Caco-2 (cell line): ENCODE measurements around the gene GALNT14. TPM values are rescaled to one million over a fixed set of nuclear protein-coding genes. Genes with fewer than 3 reads are reported as not detected.

Experiments
- BruUV-seq: library from RNA; stranded (reverse); fragments of 400-500 nt; replicated peaks from 2 replicates; lab custom pipeline; 2021; lab: Mats Ljungman, UMichigan
- CTCF ChIA-PET: fragments of 300-600 bp; sonication (Branson Sonifier 250); formaldehyde crosslinking; loops from one replicate; lab custom pipeline; 2022; ENCODE audit warnings: antibody characterized with exemption; lab: Charles Lee
- POLR2A ChIA-PET: fragments of 300-600 bp; sonication (Branson Sonifier 250); formaldehyde crosslinking; loops from one replicate; lab custom pipeline; 2022; ENCODE audit warnings: antibody characterized with exemption; lab: Charles Lee
- DNase-seq, 2 experiments: peaks; one replicate each; pipeline versions ENCODE4 v3.0.0 to v3.0.0-alpha.2; 2020 to 2022
- H3K27me3 ChIP-seq: replicated peaks from 2 replicates; pipeline ENCODE4 v1.6.0; 2011; ENCODE audit warnings: low read length; ENCODE audit not compliant: control insufficient read depth, insufficient read depth
- H3K36me3 ChIP-seq: 2 replicates; pipeline ENCODE4 v1.5.1; 2011; ENCODE audit warnings: low read length; ENCODE audit not compliant: control insufficient read depth, insufficient read depth
- H3K4me1 ChIP-seq: fragments of 250-450 bp; sonication (Bioruptor Pico); 2 replicates; pipeline ENCODE4 v1.5.1; 2020; ENCODE audit warnings: mild to moderate bottlenecking
- H3K4me3 ChIP-seq: 2 replicates; pipeline ENCODE4 v1.5.1; 2011; ENCODE audit warnings: low read depth, mild to moderate bottlenecking, control low read depth, low read length
- H3K9me3 ChIP-seq: fragments of 250-450 bp; sonication (Bioruptor Pico); 2 replicates; pipeline ENCODE4 v1.5.1; 2020; ENCODE audit warnings: mild to moderate bottlenecking, moderate library complexity
- H3K27ac Mint-ChIP-seq: one replicate; pipeline ENCODE4 v1.8.0; 2022; ENCODE audit warnings: mixed read lengths; ENCODE audit not compliant: unreplicated experiment
- H3K27me3 Mint-ChIP-seq: one replicate; pipeline ENCODE4 v1.8.0; 2022; ENCODE audit warnings: mixed read lengths; ENCODE audit not compliant: insufficient read depth, unreplicated experiment
- H3K36me3 Mint-ChIP-seq: one replicate; pipeline ENCODE4 v1.8.0; 2022; ENCODE audit warnings: mild to moderate bottlenecking, mixed read lengths; ENCODE audit not compliant: insufficient read depth, unreplicated experiment
- H3K4me1 Mint-ChIP-seq: one replicate; pipeline ENCODE4 v1.8.0; 2022; ENCODE audit warnings: low read depth, mixed read lengths; ENCODE audit not compliant: unreplicated experiment
- H3K4me3 Mint-ChIP-seq: one replicate; pipeline ENCODE4 v1.8.0; 2022; ENCODE audit warnings: mild to moderate bottlenecking, moderate library complexity, mixed read lengths; ENCODE audit not compliant: unreplicated experiment
- H3K9me3 Mint-ChIP-seq: one replicate; pipeline ENCODE4 v1.8.0; 2022; ENCODE audit warnings: mixed read lengths; ENCODE audit not compliant: unreplicated experiment
- intact Hi-C: fragments of 100-400 bp; cut with micrococcal nuclease; formaldehyde crosslinking; loops from one replicate; pipeline ENCODE4 v1.10.0; 2022; ENCODE audit not compliant: unreplicated experiment
- total RNA-seq: library from RNA; stranded (reverse); gene quantifications from 2 replicates; pipeline ENCODE4 v1.2.3, GENCODE V29; 2022
- TF ChIP-seq, protein P1 (sequence below), 2 experiments: fragments of 200-600 bp in 1 of 2; IDR thresholded peaks; 1 replicate in 1 of 2; 2 replicates in 1 of 2; pipeline versions ENCODE4 v1.5.1 to v1.8.0; 2011 to 2022; ENCODE audit warnings: antibody characterized with exemption in 1 of 2, control low read depth in 1 of 2, inconsistent platforms in 1 of 2, low read depth in 1 of 2, low read length in 1 of 2, mild to moderate bottlenecking in 1 of 2, moderate library complexity in 1 of 2; ENCODE audit not compliant: insufficient read depth in 1 of 2, severe bottlenecking in 1 of 2, unreplicated experiment in 1 of 2

The GALNT14 gene
- total RNA-seq, 1 experiment from 2014 or later, result not detected

DNA sequence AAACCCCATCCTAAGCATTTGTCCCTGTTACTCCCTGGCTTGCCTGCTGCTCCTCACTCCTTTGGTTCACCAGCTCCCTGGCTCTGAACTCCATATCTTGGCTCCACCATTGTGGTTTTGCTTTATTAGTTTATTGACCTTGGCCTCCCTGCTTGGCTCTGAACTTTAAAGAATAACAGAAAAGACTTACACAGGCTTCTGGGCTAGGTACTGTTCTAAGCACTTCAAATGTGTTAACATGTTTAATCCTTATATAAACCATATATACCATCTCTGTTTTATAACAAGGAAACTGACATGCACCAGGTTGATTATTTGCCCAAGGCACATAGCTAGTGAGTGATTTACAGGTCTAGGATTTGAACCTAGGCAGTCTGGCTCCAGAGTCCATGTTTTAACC lies 181.2 kb downstream of the GALNT14 start:
- H3K4me3 ChIP-seq, result no peak overlapping the region
- H3K27me3 Mint-ChIP-seq, result peaks cover 15% of the 10 kb centered on the region
- H3K27me3 ChIP-seq, result no peaks in the 10 kb centered on the region; the same call in none of the 2 replicates
- no peaks in the 10 kb centered on the region for H3K4me1 ChIP-seq
- no TSS peak for BruUV-seq
- TF ChIP-seq, protein P1, sequence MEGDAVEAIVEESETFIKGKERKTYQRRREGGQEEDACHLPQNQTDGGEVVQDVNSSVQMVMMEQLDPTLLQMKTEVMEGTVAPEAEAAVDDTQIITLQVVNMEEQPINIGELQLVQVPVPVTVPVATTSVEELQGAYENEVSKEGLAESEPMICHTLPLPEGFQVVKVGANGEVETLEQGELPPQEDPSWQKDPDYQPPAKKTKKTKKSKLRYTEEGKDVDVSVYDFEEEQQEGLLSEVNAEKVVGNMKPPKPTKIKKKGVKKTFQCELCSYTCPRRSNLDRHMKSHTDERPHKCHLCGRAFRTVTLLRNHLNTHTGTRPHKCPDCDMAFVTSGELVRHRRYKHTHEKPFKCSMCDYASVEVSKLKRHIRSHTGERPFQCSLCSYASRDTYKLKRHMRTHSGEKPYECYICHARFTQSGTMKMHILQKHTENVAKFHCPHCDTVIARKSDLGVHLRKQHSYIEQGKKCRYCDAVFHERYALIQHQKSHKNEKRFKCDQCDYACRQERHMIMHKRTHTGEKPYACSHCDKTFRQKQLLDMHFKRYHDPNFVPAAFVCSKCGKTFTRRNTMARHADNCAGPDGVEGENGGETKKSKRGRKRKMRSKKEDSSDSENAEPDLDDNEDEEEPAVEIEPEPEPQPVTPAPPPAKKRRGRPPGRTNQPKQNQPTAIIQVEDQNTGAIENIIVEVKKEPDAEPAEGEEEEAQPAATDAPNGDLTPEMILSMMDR (IDR thresholded peaks at IDR 0.05; ENCODE audit: insufficient read depth in 1 of 2, low read depth in 1 of 2, low read length in 1 of 2, severe bottlenecking in 1 of 2, unreplicated experiment in 1 of 2), result no peak
- no peak overlapping the region for H3K27ac Mint-ChIP-seq
- no peak for DNase-seq
- no peaks in the 10 kb centered on the region for H3K4me1 Mint-ChIP-seq
- H3K36me3 Mint-ChIP-seq, result no peaks in the 10 kb centered on the region
- POLR2A ChIA-PET, result no interaction called here
- CTCF ChIA-PET, result no interaction called here
- H3K4me3 Mint-ChIP-seq, result no peak overlapping the region
- H3K9me3 Mint-ChIP-seq, result no peaks in the 10 kb centered on the region
- intact Hi-C loops, result no loop called here
- no peaks in the 10 kb centered on the region for H3K36me3 ChIP-seq
- H3K9me3 ChIP-seq, result no peaks in the 10 kb centered on the region

DNA sequence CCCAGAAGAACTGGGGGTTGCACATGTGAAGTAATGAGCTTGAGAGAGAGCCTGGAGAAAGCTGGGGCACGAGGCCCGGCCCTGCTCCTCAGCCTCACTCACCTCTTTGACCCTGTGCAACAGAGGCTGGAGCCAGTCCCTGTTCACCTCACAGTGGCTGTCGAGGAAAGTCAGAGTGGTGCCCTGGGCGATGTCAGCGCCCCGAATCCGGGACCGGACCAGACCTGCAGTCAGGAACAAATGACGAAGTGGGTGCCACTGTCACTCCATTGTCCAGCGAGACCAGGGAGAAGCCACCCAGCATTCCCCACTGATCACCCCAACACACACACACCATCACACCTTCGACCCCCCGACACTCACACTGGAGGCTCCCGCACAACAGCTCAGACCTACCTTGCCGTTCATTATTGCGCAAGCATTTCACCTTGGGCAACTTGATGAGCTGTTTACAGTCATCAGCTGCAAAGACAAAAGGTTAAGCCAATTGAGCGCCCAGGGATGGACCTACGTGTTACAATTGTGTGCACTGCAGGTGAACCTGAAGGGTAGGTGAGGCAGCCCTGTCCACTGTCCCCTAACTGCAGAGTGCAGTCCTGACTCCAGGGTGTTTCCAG lies 182.6 kb downstream of the GALNT14 start:
- H3K9me3 ChIP-seq, result no peaks in the 10 kb centered on the region
- no peak overlapping the region for H3K4me3 Mint-ChIP-seq
- H3K4me3 ChIP-seq, result no peak overlapping the region
- intact Hi-C loops, result no loop called here
- CTCF ChIA-PET, result no interaction called here
- no peaks in the 10 kb centered on the region for H3K9me3 Mint-ChIP-seq
- TF ChIP-seq, protein P1 (IDR thresholded peaks at IDR 0.05; ENCODE audit: insufficient read depth in 1 of 2, low read depth in 1 of 2, low read length in 1 of 2, severe bottlenecking in 1 of 2, unreplicated experiment in 1 of 2), result no peak
- H3K36me3 Mint-ChIP-seq, result no peaks in the 10 kb centered on the region
- H3K27me3 Mint-ChIP-seq, result peaks cover 12% of the 10 kb centered on the region
- H3K27me3 ChIP-seq, result no peaks in the 10 kb centered on the region; the same call in none of the 2 replicates
- POLR2A ChIA-PET, result no interaction called here
- H3K36me3 ChIP-seq, result no peaks in the 10 kb centered on the region
- H3K4me1 Mint-ChIP-seq, result no peaks in the 10 kb centered on the region
- no TSS peak for BruUV-seq
- DNase-seq, result no peak
- no peaks in the 10 kb centered on the region for H3K4me1 ChIP-seq
- no peak overlapping the region for H3K27ac Mint-ChIP-seq

DNA sequence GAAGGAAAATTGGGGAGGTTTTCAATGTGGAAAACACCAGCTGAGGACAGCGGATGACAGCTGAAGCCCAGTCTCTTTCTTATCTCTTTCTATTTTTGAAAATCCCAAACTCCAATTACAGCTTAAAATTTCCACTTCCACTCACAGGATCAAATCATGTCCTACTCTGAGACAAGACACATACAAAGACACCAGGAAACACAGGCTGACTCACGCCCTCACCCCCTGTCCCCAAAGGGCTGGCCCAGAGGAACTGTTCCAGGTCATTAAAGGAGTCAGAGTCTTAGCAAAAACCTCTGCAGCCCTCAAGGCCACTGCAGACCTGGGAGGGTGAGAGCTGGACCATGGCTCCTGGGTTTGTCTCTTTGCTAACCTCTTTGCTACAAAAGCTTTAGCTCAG lies 187.9 kb downstream of the GALNT14 start:
- H3K27me3 ChIP-seq, result no peaks in the 10 kb centered on the region; the same call in none of the 2 replicates
- no peaks in the 10 kb centered on the region for H3K4me1 Mint-ChIP-seq
- TF ChIP-seq, protein P1 (IDR thresholded peaks at IDR 0.05; ENCODE audit: insufficient read depth in 1 of 2, low read depth in 1 of 2, low read length in 1 of 2, severe bottlenecking in 1 of 2, unreplicated experiment in 1 of 2), result no peak
- DNase-seq, result no peak
- H3K36me3 ChIP-seq, result no peaks in the 10 kb centered on the region
- no TSS peak for BruUV-seq
- intact Hi-C loops, result no loop called here
- H3K4me1 ChIP-seq, result no peaks in the 10 kb centered on the region
- H3K27ac Mint-ChIP-seq, result no peak overlapping the region
- H3K9me3 ChIP-seq, result no peaks in the 10 kb centered on the region
- ChIA-PET CTCF (no interaction called here), POLR2A (no interaction called here)
- peaks cover 16% of the 10 kb centered on the region for H3K27me3 Mint-ChIP-seq
- H3K36me3 Mint-ChIP-seq, result no peaks in the 10 kb centered on the region
- no peak overlapping the region for H3K4me3 Mint-ChIP-seq
- H3K9me3 Mint-ChIP-seq, result no peaks in the 10 kb centered on the region
- H3K4me3 ChIP-seq, result no peak overlapping the region
